OCI-LY3 (cell line): ENCODE data around the gene PLEKHG3.

Experiments
- EZH2phosphoT487 ChIP-seq: fragments of 200-600 bp; shearing (Covaris generic); IDR thresholded peaks from 2 replicates; pipeline ENCODE4 v1.6.1; 2018; ENCODE audit warnings: antibody characterized with exemption, mixed run types, low read depth
- TF ChIP-seq, protein P1 (sequence below): fragments of 200-600, 300-600 bp; sonication (generic); IDR thresholded peaks from 2 replicates; pipeline ENCODE4 v1.5.1; 2014; ENCODE audit warnings: antibody characterized with exemption, low read length, low read depth

- TF ChIP-seq, protein P1, sequence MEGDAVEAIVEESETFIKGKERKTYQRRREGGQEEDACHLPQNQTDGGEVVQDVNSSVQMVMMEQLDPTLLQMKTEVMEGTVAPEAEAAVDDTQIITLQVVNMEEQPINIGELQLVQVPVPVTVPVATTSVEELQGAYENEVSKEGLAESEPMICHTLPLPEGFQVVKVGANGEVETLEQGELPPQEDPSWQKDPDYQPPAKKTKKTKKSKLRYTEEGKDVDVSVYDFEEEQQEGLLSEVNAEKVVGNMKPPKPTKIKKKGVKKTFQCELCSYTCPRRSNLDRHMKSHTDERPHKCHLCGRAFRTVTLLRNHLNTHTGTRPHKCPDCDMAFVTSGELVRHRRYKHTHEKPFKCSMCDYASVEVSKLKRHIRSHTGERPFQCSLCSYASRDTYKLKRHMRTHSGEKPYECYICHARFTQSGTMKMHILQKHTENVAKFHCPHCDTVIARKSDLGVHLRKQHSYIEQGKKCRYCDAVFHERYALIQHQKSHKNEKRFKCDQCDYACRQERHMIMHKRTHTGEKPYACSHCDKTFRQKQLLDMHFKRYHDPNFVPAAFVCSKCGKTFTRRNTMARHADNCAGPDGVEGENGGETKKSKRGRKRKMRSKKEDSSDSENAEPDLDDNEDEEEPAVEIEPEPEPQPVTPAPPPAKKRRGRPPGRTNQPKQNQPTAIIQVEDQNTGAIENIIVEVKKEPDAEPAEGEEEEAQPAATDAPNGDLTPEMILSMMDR = no peak
- no peak for TF ChIP-seq EZH2phosphoT487
These were observed 9.2 kb upstream of the PLEKHG3 start for GRCh38 chr14:64695071-64695470.
